Stomach (tissue), 9 donors: ENCODE measurements around the gene CDCP2. TPM values are rescaled to one million over a fixed set of nuclear protein-coding genes. Genes with fewer than 3 reads are reported as not detected.

Experiments used
- DNase-seq, 2 donors: peaks; one replicate each; pipeline versions ENCODE4 v3.0.0 to v3.0.0-alpha.2; 2013 to 2019
- H3K27ac ChIP-seq, 5 donors: fragments of 200-600 bp in 4 of 5; sonication (generic) in 4 of 5; one replicate each; pipeline ENCODE4 v1.5.1; 2013 to 2019; ENCODE audit warnings: mild to moderate bottlenecking in 1 of 5, moderate library complexity in 1 of 5
- H3K27me3 ChIP-seq, 3 donors: fragments of 200-600 bp; sonication (generic); one replicate each; pipeline ENCODE4 v1.5.1; 2017 to 2019; ENCODE audit warnings: mixed run types in 1 of 3
- H3K36me3 ChIP-seq, 4 donors: fragments of 200-600 bp; sonication (generic); 1 replicate in 3 of 4; 2 replicates in 1 of 4; pipeline ENCODE4 v1.5.1; 2016 to 2019
- H3K4me1 ChIP-seq, 4 donors: fragments of 200-600 bp; sonication (generic); one replicate each; pipeline ENCODE4 v1.5.1; 2016 to 2019
- H3K4me3 ChIP-seq, 4 donors: fragments of 200-600 bp; sonication (generic) in 3 of 4; one replicate each; pipeline ENCODE4 v1.5.1; 2016 to 2019; ENCODE audit warnings: mild to moderate bottlenecking in 1 of 4
- H3K9me3 ChIP-seq, 4 donors: fragments of 200-600 bp; sonication (generic); one replicate each; pipeline ENCODE4 v1.5.1; 2016 to 2019
- EP300 ChIP-seq: sonication (generic); formaldehyde crosslinking; IDR thresholded peaks from one replicate; pipeline ENCODE4 v1.6.1; 2017; ENCODE audit warnings: antibody characterized with exemption
- POLR2A ChIP-seq, 4 donors: fragments of 450-650 bp; IDR thresholded peaks; one replicate each; pipeline ENCODE4 v1.6.1; 2016; ENCODE audit warnings: antibody characterized with exemption in 4 of 4, control low read depth in 2 of 4, mild to moderate bottlenecking in 1 of 4, moderate library complexity in 1 of 4
- POLR2AphosphoS5 ChIP-seq, 3 donors: sonication (generic); formaldehyde crosslinking; IDR thresholded peaks; one replicate each; pipeline ENCODE4 v1.6.1; 2016; ENCODE audit warnings: antibody characterized with exemption in 3 of 3
- WGBS, 5 donors: extraction: QIAGEN DNeasy Blood & Tissue Kit in 3 of 5; methylation state at CpG; one replicate each; pipeline versions ENCODE4 v1.1.5 to v1.1.7; 2013 to 2018; 5-methylcytosine and 5-hydroxymethylcytosine counted together
- intact Hi-C: fragments of 100-400 bp; cut with DNase I; formaldehyde crosslinking; loops from one replicate; pipeline ENCODE4 v1.15.1; 2023; ENCODE audit warnings: low total_unique reads
- polyA plus RNA-seq, 3 donors: library from polyadenylated mRNA; stranded (reverse); fragments of 200-250 nt; gene quantifications; one replicate each; pipeline ENCODE4 v1.2.3, GENCODE V29; 2013
- small RNA-seq, 4 donors: library from RNA; depleted of rRNA; stranded (forward); fragments of <200 nt; gene quantifications; one replicate each; pipeline ENCODE3, GENCODE V24; 2016
- total RNA-seq, 5 donors: library from RNA; depleted of rRNA; stranded (reverse); fragments of >200 nt; gene quantifications; one replicate each; pipeline versions ENCODE4 v1.1.0 to v1.2.3, GENCODE V29; 2014 to 2016
- TF ChIP-seq, protein P1 (sequence below), 7 experiments: fragments of 450-650 bp in 4 of 7; fragments of 200-600 bp in 3 of 7; sonication (generic) in 3 of 7; IDR thresholded peaks; one replicate each; pipeline ENCODE4 v1.5.1; 2016 to 2019; ENCODE audit warnings: antibody characterized with exemption in 7 of 7, control low read depth in 2 of 7, mild to moderate bottlenecking in 1 of 7
- donor health status: healthy with polysubstance abuse.
- donor health status: Bipolar disorder and iron deficiency.
- donor health status: healthy.

Gene CDCP2
- total and polyA plus RNA-seq, 8 donors, result 0.18 to 0.58 TPM; not detected in 6

DNA sequence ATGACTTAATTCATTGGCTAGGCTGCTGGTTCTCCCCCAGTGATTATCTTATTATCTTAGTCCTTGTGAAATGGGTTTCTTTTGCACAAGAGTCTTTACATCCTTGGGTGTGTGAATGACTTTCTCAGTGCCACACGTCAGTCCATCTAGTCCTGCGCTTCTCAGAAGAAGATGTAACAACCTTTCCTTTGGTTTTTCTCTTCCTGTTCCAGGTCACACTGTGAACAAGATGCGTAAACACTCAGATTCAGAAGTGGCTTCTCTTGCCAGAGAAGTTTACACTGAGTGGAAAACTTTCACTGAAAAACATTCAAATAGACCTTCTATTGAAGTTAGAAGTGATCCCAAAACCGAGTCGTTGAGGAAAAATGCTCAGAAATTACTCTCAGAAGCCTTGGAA lies 64.4 kb downstream of the CDCP2 start:
- H3K4me1 ChIP-seq, result peaks cover 0 to 10% (median 5%) of the 10 kb centered on the region in 4 donors
- peaks cover 0 to 16% (median 6%) of the 10 kb centered on the region in 4 donors for H3K36me3 ChIP-seq
- no peak overlapping the region for H3K27ac ChIP-seq
- no peaks in the 10 kb centered on the region for H3K27me3 ChIP-seq
- no peaks in the 10 kb centered on the region for H3K9me3 ChIP-seq
- TF ChIP-seq POLR2A (IDR thresholded peaks at IDR 0.05), result no peak
- TF ChIP-seq POLR2AphosphoS5 (IDR thresholded peaks at IDR 0.05), result no peak
- TF ChIP-seq, protein P1, sequence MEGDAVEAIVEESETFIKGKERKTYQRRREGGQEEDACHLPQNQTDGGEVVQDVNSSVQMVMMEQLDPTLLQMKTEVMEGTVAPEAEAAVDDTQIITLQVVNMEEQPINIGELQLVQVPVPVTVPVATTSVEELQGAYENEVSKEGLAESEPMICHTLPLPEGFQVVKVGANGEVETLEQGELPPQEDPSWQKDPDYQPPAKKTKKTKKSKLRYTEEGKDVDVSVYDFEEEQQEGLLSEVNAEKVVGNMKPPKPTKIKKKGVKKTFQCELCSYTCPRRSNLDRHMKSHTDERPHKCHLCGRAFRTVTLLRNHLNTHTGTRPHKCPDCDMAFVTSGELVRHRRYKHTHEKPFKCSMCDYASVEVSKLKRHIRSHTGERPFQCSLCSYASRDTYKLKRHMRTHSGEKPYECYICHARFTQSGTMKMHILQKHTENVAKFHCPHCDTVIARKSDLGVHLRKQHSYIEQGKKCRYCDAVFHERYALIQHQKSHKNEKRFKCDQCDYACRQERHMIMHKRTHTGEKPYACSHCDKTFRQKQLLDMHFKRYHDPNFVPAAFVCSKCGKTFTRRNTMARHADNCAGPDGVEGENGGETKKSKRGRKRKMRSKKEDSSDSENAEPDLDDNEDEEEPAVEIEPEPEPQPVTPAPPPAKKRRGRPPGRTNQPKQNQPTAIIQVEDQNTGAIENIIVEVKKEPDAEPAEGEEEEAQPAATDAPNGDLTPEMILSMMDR (IDR thresholded peaks at IDR 0.05), result no peak
- no peak for TF ChIP-seq EP300
- no peak overlapping the region for H3K4me3 ChIP-seq
- intact Hi-C loops, result no loop called here
- no peak for DNase-seq
- WGBS, 5 donors, result 87 to 98% (median 91%) methylated on average over 5 of the region's 5 CpGs

DNA sequence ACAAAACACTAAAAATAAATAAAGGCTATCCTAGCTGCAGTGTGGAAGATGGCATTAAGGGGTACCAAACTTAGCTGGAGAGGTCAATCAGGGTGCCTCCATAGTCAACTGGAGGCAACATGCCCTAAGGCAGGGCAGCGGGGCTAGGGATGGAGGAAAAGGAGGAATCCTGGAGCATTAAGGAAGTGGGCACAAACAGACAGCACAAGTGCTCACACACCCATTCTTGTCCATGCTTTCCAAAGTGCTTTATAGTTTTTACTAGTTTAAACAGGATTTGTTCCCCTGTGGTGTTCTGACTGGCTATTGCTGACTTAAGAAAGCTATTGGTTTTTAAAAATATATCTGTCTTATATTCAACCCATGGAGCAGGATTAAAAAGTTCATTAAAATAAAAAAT lies 66.0 kb downstream of the CDCP2 start:
- Histone ChIP-seq H3K4me1 (peaks cover 0 to 2% (median 0%) of the 10 kb centered on the region in 4 donors), H3K4me3 (no peak overlapping the region), H3K27me3 (no peaks in the 10 kb centered on the region), H3K36me3 (peaks cover 0 to 16% (median 6%) of the 10 kb centered on the region in 4 donors), H3K27ac (no peak overlapping the region), H3K9me3 (no peaks in the 10 kb centered on the region)
- TF ChIP-seq POLR2A (IDR thresholded peaks at IDR 0.05) (no peak), EP300 (no peak), POLR2AphosphoS5 (IDR thresholded peaks at IDR 0.05) (no peak)
- TF ChIP-seq, protein P1 (IDR thresholded peaks at IDR 0.05), result no peak
- DNase-seq, result no peak
- 88 to 94% (median 90%) methylated on average over 1 of the region's 1 CpG for WGBS, 5 donors
- intact Hi-C loops, result no loop called here

DNA sequence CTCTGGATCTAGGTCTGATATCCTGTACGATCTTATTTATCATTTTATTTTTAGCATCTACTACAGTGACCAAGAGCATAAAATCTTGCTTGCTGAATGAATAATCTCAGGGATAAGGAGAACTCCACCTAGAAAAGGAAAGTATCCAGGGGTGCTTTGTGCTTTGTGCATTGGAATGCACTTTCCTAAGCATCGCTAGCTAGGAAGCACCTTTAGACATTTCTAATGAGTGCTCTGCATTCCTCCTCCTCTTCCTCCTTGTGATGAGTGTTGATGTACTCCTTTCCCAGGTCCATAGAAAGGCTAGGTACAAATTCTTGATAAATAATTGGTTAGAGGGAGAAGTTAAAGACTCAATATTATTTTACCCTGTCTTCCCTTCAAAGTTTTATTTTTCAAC lies 68.0 kb downstream of the CDCP2 start:
- Histone ChIP-seq H3K4me3 (no peak overlapping the region), H3K36me3 (peaks cover 0 to 14% (median 6%) of the 10 kb centered on the region in 4 donors), H3K27me3 (no peaks in the 10 kb centered on the region), H3K27ac (no peak overlapping the region), H3K9me3 (no peaks in the 10 kb centered on the region), H3K4me1 (peaks cover 0 to 4% (median 1%) of the 10 kb centered on the region in 4 donors)
- TF ChIP-seq POLR2AphosphoS5 (IDR thresholded peaks at IDR 0.05) (no peak), EP300 (no peak), POLR2A (IDR thresholded peaks at IDR 0.05) (no peak)
- TF ChIP-seq, protein P1 (IDR thresholded peaks at IDR 0.05), result no peak
- WGBS, 5 donors, result 86 to 94% (median 91%) methylated on average over 2 of the region's 2 CpGs
- DNase-seq, result no peak
- intact Hi-C loops, result no loop called here

Small RNA genes within 50 kb of the gene (small RNA-seq; reads per million reads assigned to genes)
- gene AL353898.1 (0 reads per million in 4 donors), gene AL353898.2 (0 reads per million in 4 donors)

Other genes starting within 250 kb of the CDCP2 start
- gene IFT25, start 207.3 kb downstream of the CDCP2 start, total RNA-seq, result 10 to 100 TPM in 4 of 5 donors, 1 to 10 TPM in 1; 5.8 to 71.2 (median 43.3) TPM
- gene IFT25, start 207.3 kb downstream of the CDCP2 start, polyA plus RNA-seq, result 10 to 100 TPM; 38.2 to 45.2 (median 38.4) TPM
- 10 to 100 TPM in 2 of 5 donors, 1 to 10 TPM in 3; 2.9 to 23.5 (median 9.4) TPM for gene LRRC42, start 206.7 kb downstream of the CDCP2 start, total RNA-seq
- 10 to 100 TPM; 11.7 to 18.6 (median 17.3) TPM for gene LRRC42, start 206.7 kb downstream of the CDCP2 start, polyA plus RNA-seq
- gene LDLRAD1, start 134.8 kb downstream of the CDCP2 start, total RNA-seq, result not detected
- gene LDLRAD1, start 134.8 kb downstream of the CDCP2 start, polyA plus RNA-seq, result under 1 TPM in 2 of 3 donors, not detected in 1; 0.12 to 0.40 TPM
- gene TMEM59, start 99.8 kb downstream of the CDCP2 start, total RNA-seq, result 100 to 1,000 TPM in 4 of 5 donors, 10 to 100 TPM in 1; 95.7 to 322 (median 220) TPM
- 100 to 1,000 TPM; 103 to 179 (median 169) TPM for gene TMEM59, start 99.8 kb downstream of the CDCP2 start, polyA plus RNA-seq
- 1 to 10 TPM; 2.2 to 8.8 (median 2.6) TPM for gene TCEANC2, start 99.4 kb downstream of the CDCP2 start, total RNA-seq
- gene TCEANC2, start 99.4 kb downstream of the CDCP2 start, polyA plus RNA-seq, result 1 to 10 TPM; 1.8 to 3.1 (median 2.3) TPM
- 10 to 100 TPM in 2 of 5 donors, 1 to 10 TPM in 3; 1.8 to 10.7 (median 8.5) TPM for gene CYB5RL, start 47.0 kb upstream of the CDCP2 start, total RNA-seq
- gene CYB5RL, start 47.0 kb upstream of the CDCP2 start, polyA plus RNA-seq, result 1 to 10 TPM; 1.2 to 2.8 (median 2.1) TPM
- 100 to 1,000 TPM in 1 of 5 donors, 10 to 100 TPM in 4; 24.8 to 111 (median 47.2) TPM for gene MRPL37, start 47.2 kb upstream of the CDCP2 start, total RNA-seq
- 10 to 100 TPM; 47.6 to 57.7 (median 54.2) TPM for gene MRPL37, start 47.2 kb upstream of the CDCP2 start, polyA plus RNA-seq